ENCODE measurements around the gene KPNA4. TPM values are rescaled to one million over a fixed set of nuclear protein-coding genes. Genes with fewer than 3 reads are reported as not detected.

KPNA4 gene
- total RNA-seq, 1 experiment from 2014 or later, result 76.7 TPM

DNA sequence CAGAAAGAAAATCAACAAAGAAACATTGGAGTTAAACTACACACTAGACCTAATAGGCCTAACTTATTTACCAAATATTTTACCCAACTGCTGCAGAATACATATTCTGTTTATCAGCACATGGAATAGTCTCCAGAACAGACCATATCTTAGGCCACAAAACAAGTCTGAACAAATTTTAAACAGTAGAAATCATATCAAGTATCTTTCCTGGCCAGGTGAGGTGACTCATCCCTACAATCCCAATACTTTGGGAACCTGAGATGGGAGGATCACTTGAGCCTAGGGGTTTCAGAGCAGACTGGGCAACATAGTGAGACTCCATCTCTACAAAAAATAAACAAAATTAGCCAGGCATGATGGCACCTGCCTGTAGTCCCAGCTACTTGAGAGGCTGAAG, 18.1 kb upstream of the KPNA4 start:
- Histone ChIP-seq H3T11ph (ENCODE audit: low read length) (no peak overlapping the region), H2BK12ac (ENCODE audit: insufficient read length, low read depth, low read length) (no peak overlapping the region), H3K23me2 (ENCODE audit: insufficient read length, low read depth, low read length, poor library complexity, severe bottlenecking) (no peaks in the 10 kb centered on the region), H3K9ac (ENCODE audit: extremely low read depth, insufficient read length, low read length) (no peak overlapping the region), H3K4me1 (ENCODE audit: insufficient read depth, low read length) (no peaks in the 10 kb centered on the region; the same call in 1 of the 2 replicates), H4K20me1 (ENCODE audit: control insufficient read depth, insufficient read depth, insufficient read length) (no peaks in the 10 kb centered on the region), H3K56ac (ENCODE audit: insufficient read length, low read depth, low read length) (no peak overlapping the region), H2BK15ac (ENCODE audit: low read depth, low read length) (no peak overlapping the region), H2AK5ac (ENCODE audit: insufficient read length, low read length) (no peak overlapping the region), H4K91ac (ENCODE audit: insufficient read length, low read depth, low read length) (no peak overlapping the region), H2BK120ac (ENCODE audit: low read depth, low read length, poor library complexity, severe bottlenecking) (no peak overlapping the region), H3K27ac (ENCODE audit: insufficient read length, low read depth, low read length) (no peak overlapping the region), H2BK20ac (ENCODE audit: low read depth, low read length, poor library complexity, severe bottlenecking) (no peak overlapping the region), H3K18ac (ENCODE audit: insufficient read length, low read depth, low read length) (no peak overlapping the region), H3K79me2 (ENCODE audit: insufficient read depth, low read length) (no peaks in the 10 kb centered on the region), H4K5ac (ENCODE audit: insufficient read length, low read depth, low read length) (no peak overlapping the region), H3K4ac (ENCODE audit: low read depth, low read length) (no peak overlapping the region), H2AFZ (ENCODE audit: low read length) (no peak overlapping the region), H3K23ac (ENCODE audit: insufficient read length, low read depth, low read length) (no peak overlapping the region), H3K4me2 (ENCODE audit: insufficient read depth, insufficient read length, low read length) (no peak overlapping the region), H3K14ac (ENCODE audit: insufficient read depth, low read length) (no peak overlapping the region), H3K79me1 (ENCODE audit: insufficient read depth, low read depth, low read length, poor library complexity, severe bottlenecking) (no peaks in the 10 kb centered on the region), H3K9me3 (ENCODE audit: control insufficient read depth, low read depth, low read length) (no peaks in the 10 kb centered on the region), H2BK5ac (ENCODE audit: insufficient read length, low read length) (no peak overlapping the region), H3K27me3 (ENCODE audit: insufficient read depth, low read length) (no peaks in the 10 kb centered on the region), H4K8ac (replicated peaks; ENCODE audit: insufficient read length, low read depth, low read length) (no peak overlapping the region)
- Mint-ChIP-seq H3K27me3 (ENCODE audit: low read depth) (no peaks in the 10 kb centered on the region; the same call in 1 of the 2 replicates), H3K27ac (no peak overlapping the region), H3K36me3 (ENCODE audit: insufficient read depth in 1 of 3, low read depth in 3 of 3) (peaks cover 0 to 6% (median 0%) of the 10 kb centered on the region in 3 experiments; a peak in 2 of 7 replicates), H3K4me1 (peaks cover 3 to 9% of the 10 kb centered on the region in 2 experiments; a peak in 2 of 4 replicates), H3K9me3 (peaks cover 0 to 2% of the 10 kb centered on the region in 2 experiments; a peak in 1 of 5 replicates), H3K4me3 (no peak overlapping the region)
- no peak for DNase-seq
- TF ChIP-seq, protein P1, sequence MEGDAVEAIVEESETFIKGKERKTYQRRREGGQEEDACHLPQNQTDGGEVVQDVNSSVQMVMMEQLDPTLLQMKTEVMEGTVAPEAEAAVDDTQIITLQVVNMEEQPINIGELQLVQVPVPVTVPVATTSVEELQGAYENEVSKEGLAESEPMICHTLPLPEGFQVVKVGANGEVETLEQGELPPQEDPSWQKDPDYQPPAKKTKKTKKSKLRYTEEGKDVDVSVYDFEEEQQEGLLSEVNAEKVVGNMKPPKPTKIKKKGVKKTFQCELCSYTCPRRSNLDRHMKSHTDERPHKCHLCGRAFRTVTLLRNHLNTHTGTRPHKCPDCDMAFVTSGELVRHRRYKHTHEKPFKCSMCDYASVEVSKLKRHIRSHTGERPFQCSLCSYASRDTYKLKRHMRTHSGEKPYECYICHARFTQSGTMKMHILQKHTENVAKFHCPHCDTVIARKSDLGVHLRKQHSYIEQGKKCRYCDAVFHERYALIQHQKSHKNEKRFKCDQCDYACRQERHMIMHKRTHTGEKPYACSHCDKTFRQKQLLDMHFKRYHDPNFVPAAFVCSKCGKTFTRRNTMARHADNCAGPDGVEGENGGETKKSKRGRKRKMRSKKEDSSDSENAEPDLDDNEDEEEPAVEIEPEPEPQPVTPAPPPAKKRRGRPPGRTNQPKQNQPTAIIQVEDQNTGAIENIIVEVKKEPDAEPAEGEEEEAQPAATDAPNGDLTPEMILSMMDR (conservative IDR thresholded peaks at IDR 0.05), result no peak
